GM18499 (cell line): Measurements from ENCODE around the gene ZNF616.

Experiments
- ATAC-seq: cut with Tn5 transposase; IDR thresholded peaks from one replicate; pipeline ENCODE4 v1.9.1; 2021; ENCODE audit warnings: moderate number of reproducible peaks; ENCODE audit not compliant: insufficient read depth, unreplicated experiment

ZNF616 gene

DNA sequence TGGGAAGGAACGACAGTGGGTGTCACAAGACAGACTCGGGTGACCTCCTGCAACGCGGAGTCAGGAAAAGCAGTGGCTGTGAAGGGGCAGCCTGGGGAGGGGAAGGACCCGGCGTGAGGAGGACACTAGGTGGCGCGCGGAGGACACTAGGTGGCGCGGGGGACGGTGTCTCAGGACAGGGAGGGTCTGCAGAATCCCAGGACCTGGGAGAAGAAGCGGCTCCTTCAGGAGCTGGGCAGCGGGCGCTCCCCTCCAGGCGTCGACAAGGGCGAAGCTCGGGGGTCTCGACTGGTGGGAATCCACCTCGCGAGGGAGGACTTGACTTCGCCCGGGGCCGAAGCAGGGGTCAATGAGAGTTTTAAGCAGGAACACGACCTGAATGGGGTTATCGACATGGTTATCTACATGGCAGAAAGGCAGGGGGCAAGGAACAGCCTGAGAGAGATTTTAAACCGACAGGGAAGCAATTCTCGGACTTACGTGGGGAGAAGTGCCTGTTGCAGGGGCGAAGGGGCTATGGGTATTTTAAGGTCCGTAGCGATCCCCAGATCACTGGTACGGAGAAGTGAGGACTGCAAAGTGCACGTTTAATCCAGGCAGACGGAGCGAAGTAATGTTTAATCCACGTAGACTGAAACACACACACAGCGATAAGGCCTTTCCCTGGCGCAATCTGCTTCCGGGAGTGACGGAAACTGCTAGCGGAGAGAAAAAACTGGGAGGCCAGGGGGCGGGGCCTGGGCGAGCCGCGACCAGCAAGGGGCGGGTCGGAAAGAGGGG, at the start of gene ZNF616:
Gene ZNF616 (minus strand): TSS at position 687 of the 780 bp plus-strand sequence. CDS start 9,426 bp downstream, outside the sequence.
- ATAC-seq = no peak

DNA sequence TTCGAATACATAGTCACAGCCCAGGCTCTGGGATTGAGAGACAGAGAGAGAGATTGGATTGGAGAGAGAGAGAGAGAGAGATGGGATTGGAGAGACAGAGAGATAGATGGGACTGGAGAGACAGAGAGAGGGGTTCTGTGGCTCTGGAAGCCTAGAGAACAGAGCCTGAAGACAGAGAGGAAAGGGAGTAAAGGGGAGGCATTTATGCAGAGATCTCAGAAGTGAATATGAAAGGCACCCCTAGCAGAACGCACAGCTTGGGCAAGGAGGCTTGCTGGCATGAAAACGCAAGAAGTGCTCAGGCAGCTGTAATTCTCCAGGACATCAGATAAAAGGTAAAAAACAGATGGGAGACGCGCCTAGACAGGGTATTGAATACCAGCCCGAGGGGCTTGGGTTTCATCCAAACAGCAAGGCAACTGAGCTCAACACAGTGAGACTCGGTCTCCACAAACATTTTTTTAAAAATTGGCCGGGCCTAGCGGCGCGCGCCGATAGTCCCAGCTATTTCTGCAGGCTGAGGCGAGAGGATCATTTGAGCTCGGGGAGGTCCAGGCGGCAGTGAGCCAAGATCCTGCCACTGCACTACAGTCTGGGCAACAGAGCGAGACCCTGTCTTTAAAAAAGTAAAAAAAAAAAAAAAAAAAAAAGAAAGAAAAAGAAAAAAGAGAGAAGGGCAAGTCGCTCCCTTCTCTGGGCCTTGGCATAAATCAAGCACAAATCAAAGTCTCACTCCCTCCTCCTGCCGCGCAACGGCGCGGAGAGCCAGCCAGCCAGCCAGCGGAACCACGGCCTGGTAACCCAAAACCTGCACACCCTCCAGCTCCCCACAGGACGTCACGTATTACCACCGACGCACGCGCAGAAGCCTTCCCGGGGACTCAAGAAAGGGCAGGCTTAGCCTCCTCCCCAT, 49.3 kb upstream of the ZNF616 start:
- no peak for ATAC-seq

DNA sequence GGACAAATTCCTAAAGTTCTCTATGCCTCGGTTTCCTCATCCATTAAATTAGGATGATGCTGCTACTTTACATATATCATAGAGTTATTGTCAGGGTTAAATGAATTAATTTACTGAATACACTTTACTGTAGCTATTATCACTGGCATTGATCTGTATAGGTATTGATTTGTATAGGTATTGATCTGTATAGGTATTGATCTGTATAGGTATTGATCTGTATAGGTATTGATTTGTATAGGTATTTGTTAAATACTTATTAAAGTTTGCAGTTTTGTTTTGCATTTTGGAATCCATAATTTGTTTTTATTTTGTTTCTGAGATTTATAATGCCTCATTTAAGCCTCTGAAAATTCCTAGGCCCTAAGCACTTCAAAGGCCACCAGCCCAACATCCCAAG, 47.7 kb upstream of the ZNF616 start:
- no peak for ATAC-seq

DNA sequence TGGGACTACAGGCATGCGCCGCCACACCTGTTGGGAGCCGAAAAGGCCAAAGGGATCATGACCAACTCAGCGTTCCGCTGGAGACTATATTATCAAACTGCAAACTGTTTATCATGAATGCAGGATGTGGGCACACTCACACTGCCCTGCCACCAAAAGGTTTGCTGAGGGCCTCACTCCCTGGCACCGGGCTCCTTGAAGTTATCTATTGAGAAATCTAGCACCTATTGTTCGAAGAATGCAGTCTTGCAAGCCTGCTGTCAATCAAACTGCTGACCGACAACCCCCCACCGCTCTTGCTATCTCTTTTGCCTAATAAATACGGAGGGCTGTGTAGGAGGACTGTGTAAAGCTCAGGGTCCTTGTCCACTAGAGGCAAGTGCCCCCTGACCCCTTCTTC, 36.8 kb upstream of the ZNF616 start:
- no peak for ATAC-seq

DNA sequence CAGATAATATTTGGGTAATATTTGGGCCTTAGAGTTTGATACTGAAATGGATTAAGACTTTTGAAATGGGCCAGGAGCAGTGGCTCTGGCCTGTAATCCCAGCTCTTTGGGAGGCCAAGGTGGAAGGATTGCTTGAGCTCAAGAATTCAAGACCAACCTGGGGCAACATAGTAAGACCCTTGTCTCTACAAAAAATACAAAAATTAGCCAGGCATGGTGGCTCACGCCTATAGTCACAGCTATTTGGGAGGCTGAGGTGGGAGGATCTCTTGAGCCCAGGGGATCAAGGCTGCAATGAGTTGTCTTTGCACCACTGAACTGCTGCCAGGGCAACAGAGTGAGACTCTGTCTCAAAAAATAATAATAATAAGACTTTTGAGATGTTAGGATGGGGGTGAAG, 32.6 kb upstream of the ZNF616 start:
- no peak for ATAC-seq

DNA sequence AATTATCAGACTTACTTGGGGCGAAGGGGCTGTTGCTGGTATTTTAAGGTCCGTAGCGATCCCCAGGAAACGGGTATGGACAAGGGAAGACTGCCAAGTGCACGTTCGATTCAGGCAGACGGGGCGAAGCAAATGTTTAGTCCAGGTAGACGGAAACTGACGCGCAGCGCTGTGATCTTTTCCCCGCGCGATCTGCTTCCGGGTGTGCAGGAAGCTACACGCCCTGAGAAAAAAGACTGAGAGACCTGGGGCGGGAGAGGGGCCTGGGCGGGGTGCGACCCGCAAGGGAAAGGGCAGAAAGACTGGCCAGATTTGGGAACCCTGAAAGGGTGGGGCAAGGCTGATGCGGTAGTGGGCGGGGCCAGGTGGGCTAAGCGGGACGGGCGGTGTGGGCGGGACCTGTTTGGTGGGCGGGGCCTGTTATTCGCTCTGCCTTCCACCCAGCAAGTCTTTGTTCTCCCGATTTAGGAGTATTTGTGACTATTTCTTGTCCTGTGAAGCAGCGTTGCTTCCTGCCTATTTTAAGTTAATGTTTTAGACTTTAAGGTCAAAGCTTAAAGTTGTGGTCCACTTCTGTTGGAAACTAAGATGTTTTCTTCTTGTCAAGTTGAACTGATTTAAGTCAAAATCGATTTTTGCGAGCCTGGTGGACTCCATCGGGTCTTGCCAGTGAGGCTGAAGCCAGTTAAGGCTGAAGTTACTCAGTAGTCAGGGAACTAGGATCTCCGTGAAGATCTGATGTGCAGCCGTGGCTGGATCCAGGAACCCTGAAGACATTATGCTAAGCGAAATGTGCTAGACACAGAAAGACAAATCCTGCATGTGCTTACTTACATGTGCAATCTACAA, 31.8 kb upstream of the ZNF616 start, which contains the start of gene ZNF836:
Gene ZNF836 (minus strand): TSS at position 301 of the 849 bp plus-strand sequence. CDS start 3,549 bp downstream, outside the sequence.
- no peak for ATAC-seq

DNA sequence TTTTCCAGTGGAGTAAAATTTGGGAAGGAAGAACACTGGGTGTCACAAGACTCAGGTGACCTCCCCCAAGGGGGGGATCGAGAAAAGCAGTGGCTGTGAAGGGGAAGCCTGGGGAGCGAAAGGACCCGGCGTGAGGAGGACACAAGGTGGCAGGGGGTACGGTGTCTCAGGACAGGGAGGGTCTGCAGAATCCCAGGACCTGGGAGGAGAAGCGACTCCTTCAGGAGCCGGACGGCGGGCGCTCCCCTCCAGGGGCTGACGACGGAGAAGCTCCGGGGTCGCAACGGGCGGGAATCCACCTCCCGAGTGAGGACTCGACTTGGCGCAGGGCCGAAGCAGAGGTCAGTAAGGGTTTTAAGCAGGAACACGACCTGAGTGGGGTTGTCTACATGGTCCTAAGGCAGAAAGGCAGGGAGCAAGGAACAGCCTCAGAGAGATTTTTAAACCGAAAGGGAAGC, 31.2 kb upstream of the ZNF616 start:
- ATAC-seq = no peak

DNA sequence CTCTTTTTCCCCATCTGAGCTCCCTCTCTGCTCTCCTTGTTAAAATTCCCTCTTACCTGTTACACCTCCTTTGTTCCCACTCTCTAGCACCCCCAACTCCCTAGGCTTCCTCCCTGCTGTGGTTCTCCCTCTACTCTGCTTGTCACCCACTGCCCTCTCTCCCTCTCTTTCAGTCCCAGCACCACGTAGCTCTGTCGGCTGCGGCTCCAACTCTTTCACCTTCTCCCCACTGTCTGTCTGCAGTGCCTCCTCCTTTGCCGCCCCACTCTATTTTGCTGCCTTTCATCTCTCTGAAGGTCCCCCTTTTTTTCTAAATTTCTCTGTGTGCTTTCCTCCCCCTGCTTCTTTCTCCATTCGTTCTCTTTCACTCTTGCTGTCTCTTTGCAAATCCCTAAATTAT, 30.6 kb upstream of the ZNF616 start:
- no peak for ATAC-seq

DNA sequence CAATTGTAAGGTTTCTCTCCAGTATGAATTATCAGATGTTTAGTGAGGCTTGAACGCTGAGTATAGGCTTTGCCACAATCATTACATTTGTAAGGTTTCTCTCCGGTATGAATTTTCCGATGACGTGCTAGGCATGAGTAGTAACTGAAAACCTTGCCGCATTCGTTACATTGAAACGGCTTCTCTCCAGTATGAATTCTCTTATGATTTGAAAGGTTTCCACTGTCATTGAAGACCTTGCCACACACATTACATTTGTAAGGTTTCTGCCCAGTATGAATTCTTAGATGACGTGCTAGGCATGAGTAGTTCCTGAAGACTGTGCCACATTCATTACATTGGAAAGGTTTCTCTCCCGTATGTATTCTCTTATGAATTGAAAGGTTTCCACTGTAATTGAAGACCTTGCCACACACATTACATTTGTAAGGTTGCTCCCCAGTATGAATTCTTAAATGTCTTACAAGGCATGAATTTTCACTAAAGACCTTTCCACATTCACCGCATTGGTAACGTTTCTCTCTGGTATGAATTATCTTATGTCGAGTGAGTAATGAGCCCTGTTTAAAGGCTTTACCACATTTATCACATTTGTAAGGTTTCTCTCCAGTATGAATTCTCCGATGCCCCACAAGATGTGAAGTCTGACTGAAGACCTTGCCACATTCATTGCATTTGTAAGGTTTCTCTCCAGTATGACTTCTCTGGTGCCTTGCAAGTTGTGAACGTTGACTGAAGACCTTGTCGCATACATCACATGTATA, 16.0 kb upstream of the ZNF616 start:
- ATAC-seq = no peak

DNA sequence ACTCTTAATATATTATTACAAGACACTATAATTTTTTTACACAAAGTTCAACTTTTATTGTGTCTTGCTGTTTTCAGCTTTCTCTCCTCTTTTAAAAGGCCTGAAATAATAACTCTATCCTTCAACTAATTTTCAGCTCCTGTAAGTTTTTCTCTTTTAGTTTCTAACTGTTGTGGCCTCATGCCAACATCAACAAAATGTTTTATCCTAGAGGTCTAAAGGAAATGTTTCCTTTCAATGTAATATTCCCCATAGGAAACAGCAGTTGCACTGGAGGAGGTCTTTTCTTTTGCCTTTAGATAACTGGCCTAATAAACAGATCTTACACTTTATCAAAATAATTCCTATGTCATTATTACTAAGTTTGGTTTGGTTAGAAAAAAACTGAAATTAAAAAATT, 8.5 kb upstream of the ZNF616 start:
- ATAC-seq = no peak

DNA sequence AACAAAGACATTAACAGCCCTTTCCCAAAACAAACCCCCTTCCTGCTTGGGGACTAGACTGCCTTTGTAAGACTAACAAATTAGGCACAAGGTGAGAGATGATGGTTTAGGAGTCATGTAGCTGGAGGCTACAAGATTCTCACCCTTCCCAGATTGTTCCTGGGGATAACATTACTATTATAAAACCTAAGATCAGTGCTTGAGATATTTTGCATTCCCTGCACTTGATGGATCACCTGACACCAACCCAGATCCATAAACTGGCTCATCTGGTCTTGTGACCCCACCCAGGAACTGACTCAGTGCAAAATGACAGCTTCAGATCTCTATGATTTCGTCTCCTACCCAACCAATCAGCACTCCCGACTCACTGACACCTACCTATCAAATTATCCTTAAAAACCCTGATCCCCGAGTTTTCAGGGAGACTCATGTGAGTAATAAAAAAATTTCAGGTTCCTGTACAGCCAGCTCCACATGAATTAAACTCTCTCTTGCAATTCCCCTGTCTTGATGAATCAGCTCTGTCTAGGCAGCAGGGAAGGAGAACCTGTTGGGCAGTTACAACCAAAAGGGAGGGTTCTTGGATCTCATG, 2.4 kb upstream of the ZNF616 start:
- no peak for ATAC-seq

DNA sequence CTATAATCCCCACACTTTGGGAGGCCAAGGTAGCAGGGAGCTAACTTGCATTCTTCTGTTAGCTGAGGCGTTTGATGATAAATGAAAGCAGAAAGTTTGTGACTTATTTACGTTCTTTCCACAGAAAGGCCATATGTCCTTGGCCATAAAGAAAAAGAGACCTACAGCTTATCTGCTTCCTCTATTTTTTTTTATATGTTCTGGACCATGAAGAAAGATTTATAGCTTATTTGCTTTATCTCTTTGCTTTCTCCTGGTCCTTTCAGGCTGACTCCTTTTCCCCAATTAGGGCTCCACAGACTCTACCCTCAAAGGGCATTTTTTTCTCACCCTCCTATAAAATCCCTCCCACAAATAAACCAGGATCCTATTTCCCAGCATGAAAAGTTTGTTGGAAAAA, 1.5 kb upstream of the ZNF616 start:
- ATAC-seq = no peak

DNA sequence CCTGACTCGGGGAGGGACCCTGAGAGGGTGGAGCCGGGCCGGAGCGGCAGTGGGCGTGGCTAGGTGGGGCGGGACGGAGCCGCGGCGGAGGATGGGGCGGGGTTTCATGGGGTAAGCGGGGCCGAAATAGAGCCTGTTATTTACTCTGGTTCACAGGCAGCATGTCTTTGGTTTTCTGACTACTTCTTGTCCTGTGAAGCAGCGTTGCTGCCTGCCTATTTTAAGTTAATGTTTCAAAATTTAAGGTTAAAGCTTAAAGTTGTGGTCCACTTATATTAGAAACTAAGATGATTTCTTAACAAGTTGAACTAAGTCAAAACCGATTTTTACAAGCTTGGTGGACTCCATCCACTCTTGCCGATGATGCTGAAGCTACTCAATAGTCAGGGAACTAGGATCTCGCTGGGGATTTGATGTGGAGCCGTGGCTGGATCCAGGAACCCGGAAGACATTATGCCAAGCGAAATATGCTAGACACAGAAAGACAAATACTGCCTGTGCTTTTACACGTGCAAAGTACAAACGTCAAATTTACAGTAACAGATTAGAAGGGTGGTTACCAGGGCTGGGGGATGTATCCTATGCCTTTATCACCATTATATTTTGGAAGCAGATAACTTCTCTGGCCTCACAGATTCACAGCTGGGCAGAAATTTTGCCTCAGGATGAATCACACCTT, 433 bp upstream of the ZNF616 start:
- ATAC-seq = peak; percentile 69

DNA sequence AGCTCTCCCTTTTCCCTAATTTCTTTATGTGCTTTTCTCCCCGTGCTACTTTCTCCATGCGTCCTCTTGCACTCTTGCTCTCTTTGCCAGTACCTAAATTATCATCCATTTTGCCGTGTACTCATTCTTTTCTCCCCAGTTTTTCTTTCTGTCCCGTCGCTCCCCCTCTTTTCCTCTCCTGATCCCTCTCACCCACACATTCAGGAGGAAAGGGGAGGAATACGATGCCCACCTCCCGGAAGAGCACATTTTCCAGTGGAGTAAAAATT, 821 bp downstream of the ZNF616 start:
- no peak for ATAC-seq

DNA sequence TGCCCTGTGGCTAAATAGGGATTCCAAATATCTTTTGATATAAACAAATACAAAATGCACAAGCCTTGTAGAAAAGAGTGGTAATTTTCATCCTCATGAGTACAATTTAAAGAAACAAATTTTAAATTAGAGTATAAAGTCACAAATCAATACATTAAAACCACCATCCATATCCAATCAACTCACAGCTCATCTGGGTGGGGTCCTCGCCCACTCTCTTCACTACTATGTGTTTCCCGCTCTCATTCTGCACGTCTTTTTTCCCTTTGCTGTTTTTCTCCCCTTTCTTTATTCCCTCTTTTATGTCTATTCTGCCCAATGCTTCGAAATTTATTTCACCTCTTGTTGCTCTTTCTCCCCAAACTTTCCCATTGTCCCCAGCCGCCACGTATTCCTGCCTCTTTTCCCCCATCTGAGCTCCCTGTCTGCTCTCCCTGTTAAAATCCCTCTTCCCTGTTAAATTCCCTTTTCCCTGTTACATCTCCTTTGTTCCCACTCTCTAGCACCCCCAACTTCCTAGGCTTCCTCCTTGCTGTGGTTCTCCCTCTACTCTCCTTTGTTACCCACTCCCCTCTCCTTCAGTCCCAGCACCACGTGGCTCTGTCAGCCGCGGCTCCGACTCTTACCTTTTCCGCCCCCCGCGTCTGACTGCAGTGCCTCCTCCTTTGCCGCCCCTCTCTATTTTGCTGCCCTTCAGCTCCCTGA, 1.3 kb downstream of the ZNF616 start:
- ATAC-seq = no peak

DNA sequence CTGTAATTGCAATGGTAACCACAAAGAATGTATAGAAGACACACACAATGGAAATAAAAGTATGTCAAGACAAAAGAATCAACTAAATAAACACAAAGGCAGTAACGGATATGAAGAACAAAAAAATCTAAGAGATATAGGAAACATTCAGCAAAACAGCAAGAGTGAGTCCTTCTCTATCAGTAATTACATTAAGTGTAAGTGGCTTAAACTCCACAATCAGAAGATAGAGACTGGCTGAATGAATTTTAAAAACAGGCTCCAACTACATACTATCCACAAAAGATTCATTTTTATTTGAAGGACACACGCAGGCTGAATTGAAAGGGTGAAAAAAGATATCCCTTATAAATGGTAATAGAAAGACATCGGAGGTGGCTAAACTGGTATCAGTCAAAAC, 19.5 kb downstream of the ZNF616 start:
- no peak for ATAC-seq

DNA sequence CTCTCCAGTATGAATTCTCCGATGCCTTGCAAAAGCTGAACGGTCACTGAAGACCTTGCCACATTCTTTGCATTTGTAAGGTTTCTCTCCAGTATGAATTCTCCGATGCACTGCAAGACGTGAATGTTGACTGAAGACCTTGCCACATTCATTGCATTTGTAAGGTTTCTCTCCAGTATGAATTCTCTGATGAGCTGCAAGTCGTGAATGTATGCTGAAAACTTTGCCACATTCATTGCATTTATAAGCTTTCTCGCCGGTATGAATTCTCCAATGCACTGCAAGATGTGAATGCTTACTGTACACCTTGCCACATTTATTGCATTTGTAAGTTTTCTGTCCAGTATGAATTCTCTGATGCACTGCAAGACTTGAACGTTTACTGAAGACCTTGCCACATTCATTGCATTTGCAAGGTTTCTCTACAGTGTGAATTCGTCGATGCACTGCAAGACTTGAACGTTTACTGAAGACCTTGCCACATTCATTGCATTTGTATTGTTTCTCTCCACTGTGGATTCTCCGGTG, 24.1 kb downstream of the ZNF616 start:
- no peak for ATAC-seq

DNA sequence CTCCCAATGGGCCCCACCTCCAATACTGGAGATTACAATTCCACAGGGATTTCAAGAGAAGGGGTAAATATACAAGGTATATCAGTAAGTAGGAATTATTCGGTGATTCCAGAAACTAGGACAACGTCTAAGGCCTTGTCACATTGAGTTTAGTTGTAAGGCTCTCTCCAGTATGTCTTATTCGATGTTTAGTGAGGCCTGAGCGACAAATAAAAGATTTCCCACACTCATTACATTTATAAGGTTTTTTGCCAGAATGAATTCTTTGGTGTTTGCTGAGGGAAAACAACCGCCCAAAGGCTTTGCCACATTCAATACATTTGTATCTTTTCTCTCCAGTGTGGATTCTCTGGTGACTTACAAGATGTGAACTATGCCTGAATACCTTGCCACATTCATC, 25.0 kb downstream of the ZNF616 start:
- ATAC-seq = no peak
